ENCODE measurements around the gene DUXB. TPM values are rescaled to one million over a fixed set of nuclear protein-coding genes. Genes with fewer than 3 reads are reported as not detected.

The DUXB gene
- total RNA-seq, 1 experiment from 2014 or later, result not detected

DNA sequence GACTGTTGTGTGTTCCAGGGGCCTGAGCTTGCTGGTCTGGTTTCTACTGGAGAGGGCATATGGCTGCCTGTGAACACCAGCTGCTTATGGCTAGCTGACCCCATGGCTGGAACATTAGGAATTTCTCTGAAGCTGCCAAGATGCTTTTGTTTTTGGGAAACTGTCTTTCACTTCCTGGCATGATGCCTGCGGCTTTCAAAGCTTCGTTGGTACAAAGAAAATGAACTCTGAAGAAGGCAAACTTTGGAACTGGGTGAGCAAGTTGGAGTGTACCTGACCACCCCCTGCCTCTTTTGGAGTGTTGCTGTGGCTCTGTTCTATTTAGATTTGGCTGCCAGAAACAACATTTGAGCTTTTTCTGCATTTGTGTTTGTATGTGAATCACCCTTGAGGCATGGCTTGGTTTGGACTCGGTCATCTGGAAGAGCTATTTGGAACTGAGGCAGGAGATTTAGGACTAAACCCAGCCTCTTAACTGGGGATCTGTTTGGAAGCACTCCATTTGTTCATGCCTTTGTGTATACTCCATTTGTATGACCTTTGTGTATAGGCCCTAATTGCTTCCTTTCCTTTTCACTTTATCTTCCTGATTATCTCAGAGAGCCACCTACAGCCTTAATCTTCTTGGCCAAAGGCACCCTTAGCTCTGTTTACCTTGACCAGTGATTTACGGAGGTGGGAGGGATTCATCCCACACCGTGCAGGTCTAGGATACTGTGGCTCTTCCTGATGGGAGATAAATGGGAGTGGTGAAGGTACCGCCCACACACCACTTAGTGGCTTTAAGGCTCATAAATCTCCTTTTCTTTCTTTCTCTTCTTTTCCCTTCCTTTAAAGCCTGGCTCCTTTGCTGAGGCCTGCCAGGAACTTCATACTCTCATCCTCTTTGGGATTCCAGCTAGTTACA lies 32.3 kb upstream of the DUXB start:
- no peak overlapping the region for H3K56ac ChIP-seq (ENCODE audit: insufficient read length, low read depth, low read length)
- Mint-ChIP-seq H3K27me3 (ENCODE audit: low read depth) (peaks cover 5% of the 10 kb centered on the region), H3K4me3 (no peak overlapping the region), H3K4me1 (peaks cover 6 to 8% of the 10 kb centered on the region in 2 experiments; a peak in 2 of 4 replicates), H3K9me3 (peaks cover 11 to 20% of the 10 kb centered on the region in 2 experiments), H3K27ac (no peak overlapping the region), H3K36me3 (ENCODE audit: insufficient read depth in 1 of 3, low read depth in 3 of 3) (peaks cover 0 to 2% (median 0%) of the 10 kb centered on the region in 3 experiments; a peak in 2 of 7 replicates)
- no peak overlapping the region for H3T11ph ChIP-seq (ENCODE audit: low read length)
- H3K4ac ChIP-seq (ENCODE audit: low read depth, low read length), result no peak overlapping the region
- no peak for TF ChIP-seq CTCF (conservative IDR thresholded peaks at IDR 0.05)
- H4K91ac ChIP-seq (ENCODE audit: insufficient read length, low read depth, low read length), result no peak overlapping the region
- no peak overlapping the region for H3K4me2 ChIP-seq (ENCODE audit: insufficient read depth, insufficient read length, low read length)
- H3K9me3 ChIP-seq (ENCODE audit: control insufficient read depth, low read depth, low read length), result no peaks in the 10 kb centered on the region
- no peak overlapping the region for H3K23ac ChIP-seq (ENCODE audit: insufficient read length, low read depth, low read length)
- no CpG with 5 or more reads among the region's 6 CpGs for WGBS (ENCODE audit: extremely low coverage, insufficient read length, low lambda C conversion rate)
- no peak overlapping the region for H2AK5ac ChIP-seq (ENCODE audit: insufficient read length, low read length)
- no peak overlapping the region for H2BK120ac ChIP-seq (ENCODE audit: low read depth, low read length, poor library complexity, severe bottlenecking)
- H2BK5ac ChIP-seq (ENCODE audit: insufficient read length, low read length), result no peak overlapping the region
- no peak overlapping the region for H4K5ac ChIP-seq (ENCODE audit: insufficient read length, low read depth, low read length)
- no peak overlapping the region for H2BK12ac ChIP-seq (ENCODE audit: insufficient read length, low read depth, low read length)
- no peak overlapping the region for H2BK20ac ChIP-seq (ENCODE audit: low read depth, low read length, poor library complexity, severe bottlenecking)
- H4K8ac ChIP-seq (replicated peaks; ENCODE audit: insufficient read length, low read depth, low read length), result no peak overlapping the region
- no peaks in the 10 kb centered on the region for H3K79me1 ChIP-seq (ENCODE audit: insufficient read depth, low read depth, low read length, poor library complexity, severe bottlenecking)
- H3K27ac ChIP-seq (ENCODE audit: insufficient read length, low read depth, low read length), result no peak overlapping the region
- H3K79me2 ChIP-seq (ENCODE audit: insufficient read depth, low read length), result no peaks in the 10 kb centered on the region
- DNase-seq, result no peak
- no peaks in the 10 kb centered on the region for H3K4me1 ChIP-seq (ENCODE audit: insufficient read depth, low read length)
- H3K18ac ChIP-seq (ENCODE audit: insufficient read length, low read depth, low read length), result no peak overlapping the region
- no peak overlapping the region for H2AFZ ChIP-seq (ENCODE audit: low read length)
- H3K14ac ChIP-seq (ENCODE audit: insufficient read depth, low read length), result no peak overlapping the region
- H3K23me2 ChIP-seq (ENCODE audit: insufficient read length, low read depth, low read length, poor library complexity, severe bottlenecking), result no peaks in the 10 kb centered on the region
- no peak overlapping the region for H3K9ac ChIP-seq (ENCODE audit: extremely low read depth, insufficient read length, low read length)
- no peak overlapping the region for H2BK15ac ChIP-seq (ENCODE audit: low read depth, low read length)
- H4K20me1 ChIP-seq (ENCODE audit: control insufficient read depth, insufficient read depth, insufficient read length), result no peaks in the 10 kb centered on the region
- no peaks in the 10 kb centered on the region for H3K27me3 ChIP-seq (ENCODE audit: insufficient read depth, low read length)

Measured in H9 (cell line).